NT2/D1 (cell line): ENCODE measurements around the gene FOXL3.

Source experiments
- DNase-seq: peaks from one replicate; pipeline ENCODE4 v3.0.0-alpha.2; 2011; ENCODE audit warnings: low read depth, low spot score
- H3K27me3 ChIP-seq: 2 replicates; pipeline ENCODE4 v1.6.0; 2011; ENCODE audit warnings: mild to moderate bottlenecking; ENCODE audit not compliant: insufficient read length, insufficient read depth
- H3K36me3 ChIP-seq: 2 replicates; pipeline ENCODE4 v1.6.1; 2011; ENCODE audit warnings: mild to moderate bottlenecking, low read length, mixed read lengths; ENCODE audit not compliant: insufficient read depth, insufficient read length
- H3K4me1 ChIP-seq: 2 replicates; pipeline ENCODE4 v1.5.1; 2011; ENCODE audit not compliant: insufficient read depth, insufficient read length
- H3K4me3 ChIP-seq: 2 replicates; pipeline ENCODE4 v1.5.1; 2011; ENCODE audit warnings: low read depth; ENCODE audit not compliant: insufficient read length
- H3K9ac ChIP-seq: 2 replicates; pipeline ENCODE4 v1.6.0; 2011; ENCODE audit warnings: low read depth; ENCODE audit not compliant: insufficient read length
- H3K9me3 ChIP-seq: 2 replicates; pipeline ENCODE4 v1.5.1; 2011; ENCODE audit warnings: mild to moderate bottlenecking, low read length; ENCODE audit not compliant: insufficient read depth
- SUZ12 ChIP-seq: IDR thresholded peaks from 2 replicates; pipeline ENCODE4 v1.6.1; 2011; ENCODE audit not compliant: insufficient read length, insufficient read depth; ENCODE audit errors: extremely low read depth
- YY1 ChIP-seq: IDR thresholded peaks from 2 replicates; pipeline ENCODE4 v1.6.1; 2011; ENCODE audit not compliant: insufficient read length, insufficient read depth
- ZNF274 ChIP-seq: IDR thresholded peaks from 2 replicates; pipeline ENCODE4 v1.6.1; 2011; ENCODE audit warnings: mild to moderate bottlenecking, low read depth, low read length

FOXL3 gene

DNA sequence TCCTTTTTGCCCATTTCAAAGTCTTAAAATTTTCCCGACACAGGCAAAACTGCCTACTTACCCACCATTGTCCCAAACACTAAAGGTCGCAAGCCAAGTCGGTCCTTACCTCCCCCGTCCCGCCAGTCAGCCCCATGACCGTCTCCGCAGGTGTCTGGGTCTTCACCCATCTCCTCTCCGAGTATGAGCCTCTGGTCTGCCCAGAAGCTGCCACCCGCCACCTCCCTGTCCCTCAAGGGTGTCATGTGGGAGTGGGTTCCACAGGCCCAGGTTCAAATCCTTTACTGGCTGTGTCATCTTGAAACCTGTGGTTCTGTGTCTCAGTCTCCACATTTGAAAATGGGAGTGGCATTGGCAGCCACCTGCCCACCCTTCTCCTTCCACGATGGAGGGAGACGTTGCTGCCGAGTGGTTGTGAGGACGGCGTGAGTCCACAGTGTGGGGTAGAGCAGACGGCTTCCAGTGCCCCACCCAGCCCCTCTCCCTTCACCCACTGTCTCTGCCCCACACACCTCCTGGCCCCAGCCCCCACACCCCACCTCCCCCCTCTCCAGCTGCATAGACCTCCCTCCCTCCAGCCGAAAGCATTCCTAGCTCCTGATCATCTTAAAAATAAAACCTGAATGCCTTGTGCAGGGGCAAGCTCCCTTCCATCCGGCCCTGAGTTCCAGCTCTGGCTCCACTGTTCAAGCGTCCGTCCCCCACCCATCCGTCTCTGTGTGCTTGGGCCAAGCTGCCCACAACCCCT, 35.3 kb downstream of the FOXL3 start:
- peaks cover 5% of the 10 kb centered on the region for H3K4me1 ChIP-seq
- no peak for DNase-seq
- H3K27me3 ChIP-seq = peaks cover 18% of the 10 kb centered on the region
- H3K9ac ChIP-seq = no peak overlapping the region
- no peak overlapping the region for H3K4me3 ChIP-seq
- peaks cover 4% of the 10 kb centered on the region; the same call in 1 of the 2 replicates for H3K9me3 ChIP-seq
- H3K36me3 ChIP-seq = no peaks in the 10 kb centered on the region
- TF ChIP-seq SUZ12 = no peak
- no peak for TF ChIP-seq YY1
- TF ChIP-seq ZNF274 = no peak

DNA sequence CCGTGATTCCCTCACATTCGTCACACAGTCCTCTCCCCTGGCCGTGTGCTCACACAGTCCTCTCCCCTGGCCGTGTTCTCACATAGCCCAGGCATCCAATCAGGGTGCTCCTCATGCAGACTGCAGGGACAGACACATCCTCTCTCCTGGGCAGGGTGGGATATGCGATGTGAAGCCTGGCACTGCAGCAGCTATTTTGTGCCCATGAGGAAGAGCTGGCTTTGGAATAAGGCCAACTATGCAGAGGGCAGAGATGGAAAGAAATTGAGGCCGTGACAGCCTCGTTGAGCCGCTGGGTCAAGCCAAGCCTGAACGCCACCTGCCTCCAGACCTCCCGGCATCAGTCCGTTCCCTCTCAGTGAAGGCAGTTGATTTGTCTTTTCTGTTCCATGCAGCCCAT, 35.8 kb downstream of the FOXL3 start:
- H3K27me3 ChIP-seq = peaks cover 16% of the 10 kb centered on the region
- no peak overlapping the region for H3K4me3 ChIP-seq
- TF ChIP-seq SUZ12 (no peak), YY1 (no peak)
- no peak overlapping the region for H3K9ac ChIP-seq
- no peak for DNase-seq
- peaks cover 4% of the 10 kb centered on the region; the same call in 1 of the 2 replicates for H3K9me3 ChIP-seq
- peaks cover 5% of the 10 kb centered on the region for H3K4me1 ChIP-seq
- H3K36me3 ChIP-seq = no peaks in the 10 kb centered on the region

DNA sequence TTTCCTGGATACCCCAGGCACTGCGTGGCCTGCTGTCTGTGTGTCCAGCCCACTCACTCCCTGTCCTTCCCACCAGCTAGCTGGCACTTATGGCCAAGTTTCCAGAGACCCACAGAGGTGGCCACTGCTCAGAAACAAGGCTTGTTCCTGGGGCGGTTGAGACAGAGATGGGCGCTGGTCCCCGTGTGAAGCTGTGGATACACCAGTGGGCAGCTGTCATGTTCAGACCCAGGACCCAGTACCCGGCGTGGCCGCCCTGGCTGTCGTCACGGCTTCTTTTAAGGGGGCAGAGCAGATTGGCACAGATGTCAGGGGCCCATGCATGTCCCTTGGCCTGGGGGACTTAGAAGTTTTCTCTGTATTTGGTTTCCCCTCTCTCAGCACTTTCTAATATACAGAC, 36.3 kb downstream of the FOXL3 start:
- H3K27me3 ChIP-seq = peaks cover 15% of the 10 kb centered on the region
- peaks cover 4% of the 10 kb centered on the region; the same call in 1 of the 2 replicates for H3K9me3 ChIP-seq
- no peak overlapping the region for H3K4me3 ChIP-seq
- no peaks in the 10 kb centered on the region for H3K36me3 ChIP-seq
- TF ChIP-seq SUZ12 (no peak), YY1 (no peak), ZNF274 (no peak)
- no peak for DNase-seq
- no peak overlapping the region for H3K9ac ChIP-seq
- H3K4me1 ChIP-seq = peaks cover 5% of the 10 kb centered on the region

DNA sequence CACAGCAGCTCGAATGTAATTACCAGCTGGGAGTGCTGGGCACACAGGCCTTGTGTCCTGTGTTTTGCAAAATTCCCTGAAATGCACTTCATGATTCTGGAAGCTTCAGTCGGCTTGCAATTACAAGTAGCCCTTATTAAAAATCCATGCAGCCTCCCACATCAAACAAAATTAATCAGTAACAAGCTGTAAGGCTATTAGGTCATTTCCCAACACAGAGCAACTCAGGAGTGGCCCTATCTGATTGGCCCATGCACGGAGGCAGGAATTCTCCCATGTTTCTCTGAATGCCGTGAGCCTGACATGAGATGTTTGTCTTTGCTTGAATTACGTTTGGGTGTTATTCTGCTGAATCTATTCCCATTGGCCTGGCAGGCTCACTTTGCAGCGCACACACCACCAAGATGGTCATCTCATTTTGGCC, 36.9 kb downstream of the FOXL3 start:
- DNase-seq = no peak
- peaks cover 5% of the 10 kb centered on the region for H3K4me1 ChIP-seq
- TF ChIP-seq ZNF274 = no peak
- no peak for TF ChIP-seq SUZ12
- TF ChIP-seq YY1 = no peak
- peaks cover 4% of the 10 kb centered on the region; the same call in 1 of the 2 replicates for H3K9me3 ChIP-seq
- H3K36me3 ChIP-seq = no peaks in the 10 kb centered on the region
- H3K4me3 ChIP-seq = no peak overlapping the region
- H3K9ac ChIP-seq = no peak overlapping the region
- H3K27me3 ChIP-seq = peaks cover 12% of the 10 kb centered on the region

DNA sequence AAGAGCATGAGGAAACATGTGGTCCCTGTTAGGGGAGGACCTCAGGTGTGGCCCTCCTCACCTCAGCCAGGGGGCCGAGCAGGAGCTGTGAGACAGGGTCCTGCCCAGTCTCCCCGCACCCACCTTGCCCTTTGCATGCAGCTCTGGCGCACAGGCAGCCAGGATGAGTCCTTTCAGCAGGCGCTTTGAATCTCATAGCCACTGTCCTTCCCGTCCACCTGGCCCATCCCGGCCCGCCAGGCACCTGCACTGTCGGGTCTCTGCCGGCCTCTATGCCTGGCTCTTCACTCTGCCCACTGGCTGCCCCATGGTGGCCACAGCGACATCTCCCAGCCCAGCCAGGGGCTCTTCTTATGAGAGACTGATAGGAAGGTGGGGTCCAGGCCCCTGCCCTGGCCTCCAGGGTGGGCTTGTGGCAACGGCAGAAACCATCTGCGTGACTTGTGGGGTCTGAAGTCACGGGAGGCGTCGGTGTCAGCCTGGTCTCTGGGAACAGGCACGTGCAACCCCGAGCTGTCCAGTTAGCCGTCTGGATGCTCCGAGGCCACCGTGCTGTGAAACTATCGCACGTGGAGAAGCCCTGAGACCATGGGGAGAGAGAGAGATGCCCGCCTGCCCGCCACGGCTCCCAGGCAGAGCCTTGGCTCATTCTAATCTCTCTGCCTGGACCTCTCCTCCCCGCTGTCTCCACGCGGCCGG, 37.4 kb downstream of the FOXL3 start:
- H3K4me1 ChIP-seq = peaks cover 5% of the 10 kb centered on the region
- TF ChIP-seq YY1 = no peak
- no peak for TF ChIP-seq SUZ12
- TF ChIP-seq ZNF274 = no peak
- H3K9me3 ChIP-seq = peaks cover 4% of the 10 kb centered on the region; the same call in 1 of the 2 replicates
- H3K9ac ChIP-seq = peak overlapping the region; percentile 12
- H3K27me3 ChIP-seq = peaks cover 12% of the 10 kb centered on the region
- no peak overlapping the region for H3K4me3 ChIP-seq
- no peaks in the 10 kb centered on the region for H3K36me3 ChIP-seq
- DNase-seq = no peak

DNA sequence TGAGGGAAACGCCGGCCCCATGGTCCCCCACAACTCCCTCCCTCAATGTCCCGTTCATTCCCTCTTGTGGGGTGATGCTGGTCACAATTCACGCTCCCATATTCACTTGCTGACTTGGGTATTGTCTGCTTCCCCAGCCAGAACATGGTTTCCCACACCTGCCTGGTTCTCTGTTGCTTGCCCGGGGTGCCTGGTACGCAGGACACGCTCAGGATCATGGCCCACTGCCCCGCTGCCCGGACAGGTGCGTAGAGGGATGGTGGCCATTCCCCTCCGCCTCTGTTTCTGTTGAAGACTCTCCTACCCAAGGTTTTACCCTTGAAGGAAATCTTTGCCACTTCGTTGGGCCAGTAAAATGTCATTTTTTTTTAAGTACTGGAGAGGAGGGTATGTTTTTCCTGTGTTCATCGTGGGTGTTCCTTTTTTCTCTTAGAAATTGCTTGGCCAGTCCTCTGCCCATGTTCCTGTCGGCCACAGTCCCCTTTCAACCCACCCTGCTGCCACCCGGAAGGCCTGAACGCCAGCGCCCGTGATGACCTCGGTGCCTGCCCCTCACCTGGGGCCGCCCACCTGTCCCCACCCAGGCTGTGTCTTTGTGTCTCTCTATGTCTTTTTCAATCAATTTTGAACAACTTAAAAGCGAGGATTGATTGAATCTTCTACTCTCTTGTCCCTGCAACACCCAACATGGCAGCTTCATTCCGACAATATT, 38.2 kb downstream of the FOXL3 start:
- TF ChIP-seq YY1 (no peak), SUZ12 (no peak), ZNF274 (no peak)
- Histone ChIP-seq H3K9ac (no peak overlapping the region), H3K27me3 (peaks cover 12% of the 10 kb centered on the region), H3K4me3 (no peak overlapping the region), H3K36me3 (no peaks in the 10 kb centered on the region), H3K4me1 (peaks cover 5% of the 10 kb centered on the region), H3K9me3 (peaks cover 4% of the 10 kb centered on the region; the same call in 1 of the 2 replicates)
- no peak for DNase-seq
